GM19238 (cell line): Measurements from ENCODE around the gene GNAZ.
"Not testable (repeated sequence)": the region's sequence is repeated elsewhere in the genome, so short reads cannot be mapped to it uniquely, and the experiment has no call there.

Experiments
- DNase-seq: peaks from one replicate; pipeline ENCODE4 v3.0.0; 2011; ENCODE audit warnings: low spot score; ENCODE audit not compliant: insufficient read length

The GNAZ gene

DNA sequence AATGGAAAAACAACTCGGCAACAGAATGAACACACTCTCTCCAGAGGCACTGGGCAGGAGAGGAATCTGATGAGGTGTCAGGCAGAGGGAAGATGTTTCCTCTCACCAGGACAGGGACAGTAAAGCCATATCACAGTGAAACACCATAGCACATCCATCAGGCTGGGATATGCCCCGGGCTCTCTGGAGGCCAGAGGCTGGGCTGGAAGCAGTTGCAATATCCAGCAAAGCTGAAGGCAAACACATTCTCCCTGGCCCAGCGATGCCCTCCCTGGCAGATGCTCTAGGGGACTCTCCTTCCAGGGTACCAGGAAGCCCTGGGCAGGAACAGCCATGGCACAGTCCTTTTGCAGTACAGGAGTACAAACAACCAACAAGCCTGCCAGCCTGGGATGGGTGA is 60.4 kb downstream of the GNAZ start:
- no peak for DNase-seq

DNA sequence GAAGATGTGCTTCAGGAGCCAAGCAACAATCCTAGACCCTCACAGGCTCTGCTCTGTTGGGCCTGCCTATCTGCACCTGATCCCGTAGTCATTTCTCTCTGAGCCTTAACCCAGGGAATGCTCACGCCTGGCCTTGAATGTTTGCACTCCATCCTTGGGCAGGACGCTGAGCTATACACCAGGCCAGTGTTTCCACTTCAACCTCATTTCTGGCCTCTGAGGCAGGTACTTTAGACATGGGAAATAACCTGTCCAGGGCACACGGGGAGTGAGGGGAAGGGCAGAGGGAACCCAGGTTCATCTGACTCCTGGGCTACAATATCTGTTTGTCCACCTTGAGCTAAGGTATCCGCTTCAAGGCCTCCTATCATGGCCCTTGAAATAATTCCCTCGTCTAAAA is 61.6 kb downstream of the GNAZ start:
- no peak for DNase-seq

DNA sequence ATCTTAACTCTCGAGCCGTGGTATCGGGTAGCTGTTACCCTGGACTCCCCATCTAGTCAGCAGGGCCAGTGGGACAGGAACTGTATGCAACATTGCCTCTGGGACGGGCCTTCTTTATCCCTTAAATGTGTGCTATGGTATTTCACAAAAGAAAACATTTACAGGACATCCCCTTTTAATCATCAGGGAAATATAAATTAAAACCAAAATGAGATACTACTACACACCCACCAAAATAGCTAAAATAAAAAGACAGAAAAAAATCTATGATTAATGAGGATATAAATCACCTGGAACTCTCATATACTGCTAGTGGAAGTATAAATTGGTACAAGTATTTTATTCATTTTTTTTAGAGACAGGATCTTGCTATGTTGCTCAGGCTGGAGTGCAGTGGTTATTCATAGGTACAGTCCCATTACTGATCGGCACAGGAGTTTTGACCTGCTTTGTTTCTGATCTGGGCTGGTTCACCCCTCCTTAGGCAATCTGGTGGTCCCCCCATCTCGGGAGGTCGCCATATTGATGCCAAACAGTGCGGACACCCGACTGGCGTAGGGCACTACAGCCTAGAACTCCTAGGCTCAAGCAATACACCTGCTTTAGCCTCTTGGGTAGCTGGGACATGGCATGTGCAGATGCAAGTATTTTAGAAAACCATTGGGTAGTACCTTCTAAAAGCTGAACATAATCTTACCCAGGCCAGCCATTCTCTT is 62.2 kb downstream of the GNAZ start:
- no peak for DNase-seq

DNA sequence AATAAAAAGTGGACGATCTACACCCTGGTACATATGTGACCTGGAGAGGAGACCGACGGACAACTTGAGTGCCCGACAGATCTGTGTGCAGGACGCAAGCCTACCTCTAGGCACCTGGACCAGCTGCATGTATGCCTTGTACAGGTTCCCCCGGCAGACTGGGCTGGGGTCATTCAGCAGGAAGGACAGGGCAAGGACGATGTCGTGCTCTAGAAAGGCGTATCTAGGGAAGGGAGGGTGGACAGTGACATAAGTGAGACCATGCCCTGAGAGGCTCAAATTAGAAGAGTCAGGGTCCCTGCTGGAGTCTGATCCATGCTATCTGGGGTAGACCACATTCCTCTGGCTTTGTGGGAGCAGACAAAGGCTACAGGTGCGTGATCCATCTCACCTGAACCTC is 63.6 kb downstream of the GNAZ start:
- DNase-seq, result no peak

DNA sequence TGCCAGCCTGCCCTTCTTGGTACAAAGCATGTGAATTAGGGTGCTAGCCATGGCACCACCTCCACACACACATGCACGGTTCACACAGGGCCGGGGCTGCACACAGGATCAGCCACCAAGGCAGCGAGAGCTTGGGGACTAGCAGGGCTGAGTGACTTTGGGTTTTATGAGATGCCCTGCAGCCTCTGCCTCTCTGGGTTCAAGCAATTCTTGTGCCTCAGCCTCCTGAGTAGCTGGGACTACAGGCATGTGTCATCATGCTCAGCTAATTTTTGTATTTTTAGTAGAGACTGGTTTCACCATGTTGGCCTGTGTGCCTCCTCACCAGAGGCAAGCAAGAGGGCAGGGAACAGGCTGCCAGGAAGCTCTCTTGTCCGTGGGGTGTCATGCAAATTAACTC is 66.7 kb downstream of the GNAZ start:
- not testable (repeated sequence) for DNase-seq

DNA sequence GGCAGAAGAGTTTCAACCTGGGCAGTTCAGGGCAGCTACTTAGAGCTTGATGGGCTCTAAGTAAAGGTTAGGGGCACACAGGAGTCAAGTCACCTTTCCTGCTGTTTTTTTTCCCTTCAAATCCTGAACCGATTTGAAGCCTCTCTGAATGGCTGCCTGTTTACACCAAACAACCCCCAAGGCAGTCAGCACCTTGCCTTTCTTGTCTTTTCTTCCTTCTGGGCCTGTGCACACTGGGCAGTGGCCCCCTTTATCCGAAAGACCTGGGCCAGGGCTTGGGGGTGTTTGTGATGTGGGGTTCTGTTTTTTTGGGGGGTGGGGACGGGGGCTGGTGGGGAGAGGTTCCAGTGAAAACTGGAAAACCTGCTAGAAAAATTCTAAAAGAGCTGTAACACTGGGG is 67.1 kb downstream of the GNAZ start:
- DNase-seq, result no peak

DNA sequence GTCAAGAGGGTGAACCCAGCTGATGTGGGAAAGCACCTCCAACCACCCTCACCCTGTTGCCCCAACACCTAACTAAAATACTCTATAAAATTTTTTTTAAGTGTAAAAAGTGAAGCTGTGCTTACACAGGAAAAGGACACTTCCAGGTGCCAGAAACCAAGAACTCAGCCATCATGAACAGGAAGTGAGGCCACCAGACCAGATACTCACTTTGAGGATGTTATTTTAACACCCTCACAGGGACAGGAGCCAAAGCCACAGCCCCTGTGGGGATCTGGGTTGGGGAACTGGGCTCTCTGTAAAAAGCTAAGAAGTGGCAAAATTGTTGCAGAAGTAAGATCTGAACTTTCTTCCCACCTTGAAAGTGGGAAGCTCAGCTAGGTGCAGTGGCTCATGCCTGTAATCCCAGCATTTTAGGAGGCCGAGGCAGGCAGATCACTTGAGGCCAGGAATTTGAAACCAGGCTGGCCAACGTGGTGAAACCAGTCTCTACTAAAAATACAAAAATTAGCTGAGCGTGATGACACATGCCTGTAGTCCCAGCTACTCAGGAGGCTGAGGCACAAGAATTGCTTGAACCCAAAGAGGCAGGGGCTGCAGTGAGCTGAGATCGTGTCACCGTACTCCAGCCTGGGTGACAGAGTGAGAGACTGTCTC is 67.7 kb downstream of the GNAZ start:
- DNase-seq, result peak; percentile 57

DNA sequence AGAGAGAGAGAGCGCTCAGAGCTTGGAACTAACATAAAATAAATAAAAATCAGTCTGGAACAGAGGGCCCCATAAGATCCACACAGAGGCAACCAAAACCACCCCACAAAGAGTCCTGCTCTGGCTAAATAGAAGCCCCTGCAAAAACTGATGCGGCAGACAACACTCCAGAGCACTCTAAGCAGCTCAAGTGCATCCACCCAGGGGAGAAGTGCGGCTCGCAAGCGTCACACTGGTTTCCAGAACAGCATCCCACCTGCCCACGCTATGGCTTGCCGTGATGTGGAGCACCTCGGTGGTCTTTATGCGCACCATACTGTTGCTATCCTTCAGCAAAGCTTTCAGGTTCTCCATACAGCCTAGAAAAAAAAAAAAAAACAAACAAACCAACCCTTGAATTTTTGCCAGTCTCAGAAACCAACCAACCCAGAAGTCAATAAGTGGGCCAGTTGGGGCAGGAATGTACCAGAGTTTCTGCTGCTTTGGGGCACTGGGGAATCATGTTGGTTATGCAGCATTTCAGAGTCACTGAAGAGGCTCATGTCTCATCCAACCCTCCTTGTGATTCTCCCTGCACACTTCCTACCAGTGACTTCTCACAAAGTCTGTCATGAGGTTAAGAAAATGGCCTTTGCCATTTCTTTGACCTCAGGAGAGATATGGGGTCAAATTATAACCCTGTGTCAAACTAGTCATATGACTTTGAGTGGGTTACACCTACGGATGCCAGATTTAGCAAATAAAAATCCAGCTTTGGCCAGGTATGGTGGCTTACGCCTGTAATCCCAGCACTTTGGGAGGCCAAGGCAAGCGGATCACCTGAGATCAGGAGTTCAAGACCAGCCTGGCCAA is 68.5 kb downstream of the GNAZ start:
- no peak for DNase-seq

DNA sequence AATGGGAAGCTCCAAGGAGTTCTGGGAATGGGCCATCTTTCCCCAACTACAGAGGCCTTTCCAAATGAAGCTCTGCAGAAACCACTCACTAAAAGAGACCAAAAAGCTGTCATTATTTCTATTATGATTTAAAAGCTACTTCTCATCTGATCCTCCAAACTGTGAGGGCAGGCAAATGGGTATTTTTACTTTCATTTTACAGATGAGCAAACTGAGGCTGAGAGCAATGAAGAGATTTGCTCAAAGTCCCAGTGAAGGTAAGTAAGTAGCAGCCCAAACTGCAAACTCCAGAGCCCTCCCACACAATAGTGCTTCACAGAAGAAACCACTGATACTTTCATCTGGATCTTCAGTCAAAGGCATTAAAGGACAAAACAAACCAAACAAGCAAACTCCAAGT is 70.1 kb downstream of the GNAZ start:
- DNase-seq, result no peak

DNA sequence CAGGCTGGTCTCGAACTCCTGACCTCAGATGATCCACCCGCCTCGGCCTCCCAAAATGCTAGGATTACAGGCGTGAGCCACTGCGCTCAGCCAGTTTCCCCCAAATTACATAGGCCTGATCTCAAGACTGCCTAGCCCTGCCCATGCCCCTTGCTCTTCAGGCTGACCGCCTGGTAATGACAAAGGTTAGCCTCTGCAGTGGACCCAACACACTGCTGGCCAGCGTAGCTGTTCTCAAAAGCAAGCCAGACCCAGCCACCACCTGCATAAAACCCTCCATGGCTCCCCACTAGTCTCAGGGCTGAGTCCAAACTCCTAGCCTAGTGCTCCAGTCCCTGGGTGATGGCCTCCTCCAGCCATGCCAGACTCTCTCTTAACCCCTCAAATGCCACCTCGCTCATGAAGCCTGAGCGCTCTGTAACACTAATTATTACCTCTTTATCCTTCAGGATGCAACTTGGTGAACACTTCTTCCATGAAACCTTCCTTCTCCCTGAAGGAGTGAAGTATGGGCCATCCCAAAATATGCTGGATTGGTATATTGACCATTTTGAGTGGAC is 72.3 kb downstream of the GNAZ start:
- no peak for DNase-seq

DNA sequence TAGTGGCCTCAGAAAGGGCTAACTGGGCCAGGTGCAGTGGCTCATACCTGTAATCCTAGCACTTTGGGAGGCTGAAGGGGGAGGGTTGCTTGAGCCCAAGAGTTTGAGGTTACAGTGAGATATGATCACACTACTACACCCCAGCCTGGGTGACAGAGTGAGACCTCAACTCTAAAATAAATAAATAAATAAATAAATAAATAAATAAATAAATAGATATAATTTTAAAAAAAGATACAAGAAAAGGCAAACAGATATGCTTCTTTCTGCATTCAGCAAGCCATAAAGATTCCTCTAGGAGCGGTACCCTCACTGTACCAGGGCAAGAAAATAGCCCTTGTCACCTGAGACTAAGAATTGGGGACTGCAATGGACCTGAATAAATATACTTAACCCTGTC is 72.8 kb downstream of the GNAZ start:
- no peak for DNase-seq

DNA sequence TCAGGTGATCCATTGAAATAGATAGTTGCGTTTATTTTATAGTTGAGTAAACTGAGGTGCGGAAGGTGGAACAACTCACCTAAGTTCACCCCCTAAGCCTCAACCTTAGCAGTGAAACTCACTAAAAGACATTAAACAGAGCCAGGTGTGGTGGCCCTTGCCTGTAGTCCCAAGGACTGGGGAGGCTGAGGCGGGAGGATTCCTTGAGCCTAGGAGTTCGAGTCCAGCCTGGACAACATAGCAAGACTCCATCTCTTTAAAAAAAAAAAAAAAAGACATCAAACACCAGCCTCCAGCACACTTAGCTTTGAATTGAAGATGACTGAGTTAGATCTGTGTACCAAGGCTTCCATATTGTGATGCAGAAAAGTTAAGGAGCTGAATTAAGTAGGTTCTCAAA is 74.1 kb downstream of the GNAZ start:
- no peak for DNase-seq

DNA sequence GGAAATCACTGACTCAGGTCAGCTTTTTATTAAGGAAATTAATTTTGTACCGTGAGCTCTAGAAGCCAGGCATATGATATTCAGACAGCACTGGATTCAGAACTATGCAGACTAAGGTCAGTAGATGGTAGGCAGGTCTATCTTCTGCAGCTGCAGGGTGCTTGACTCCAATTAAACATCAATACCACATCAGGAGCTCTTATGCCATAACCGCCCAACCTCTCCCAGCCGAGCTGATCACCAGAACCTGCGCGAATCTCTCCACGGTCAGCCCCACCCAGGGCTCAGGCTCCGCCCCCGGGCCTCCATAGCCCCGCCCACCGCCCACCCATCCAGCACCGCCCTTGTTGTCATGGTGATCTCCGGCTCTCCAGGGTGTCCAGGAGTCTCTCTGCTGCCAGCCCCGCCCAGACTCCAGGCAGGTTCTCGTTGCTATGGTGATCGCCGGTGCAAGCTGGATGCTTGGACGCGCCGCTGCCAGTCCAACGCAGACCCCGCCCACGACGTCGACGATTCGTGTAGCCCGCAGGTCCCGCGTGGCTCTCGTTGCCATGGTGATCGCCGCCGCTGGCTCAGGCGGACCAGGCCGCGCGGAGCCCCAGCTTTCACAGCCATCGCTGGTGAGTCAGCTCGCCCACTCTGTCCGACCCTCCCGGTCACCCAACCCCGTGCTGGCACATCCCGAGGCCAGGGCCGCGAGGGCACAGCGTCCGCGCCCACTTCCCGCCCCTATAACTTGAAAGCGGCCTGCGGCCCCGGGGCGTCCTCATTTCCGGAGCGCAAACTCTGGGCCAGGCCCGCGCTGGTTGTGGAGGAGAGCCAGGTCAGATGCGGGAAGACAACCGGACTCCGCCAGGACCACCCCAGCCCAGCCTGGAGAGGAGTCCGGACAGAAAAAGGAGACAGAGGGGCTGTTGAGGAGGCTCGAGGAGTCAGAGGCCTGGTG is 74.9 kb downstream of the GNAZ start, which contains the start of gene RAB36:
Gene RAB36, plus strand, starts transcription at position 546 of the 946 bp plus-strand sequence. CDS start 1,140 bp downstream, outside the sequence.
- DNase-seq, result peak; percentile 75

DNA sequence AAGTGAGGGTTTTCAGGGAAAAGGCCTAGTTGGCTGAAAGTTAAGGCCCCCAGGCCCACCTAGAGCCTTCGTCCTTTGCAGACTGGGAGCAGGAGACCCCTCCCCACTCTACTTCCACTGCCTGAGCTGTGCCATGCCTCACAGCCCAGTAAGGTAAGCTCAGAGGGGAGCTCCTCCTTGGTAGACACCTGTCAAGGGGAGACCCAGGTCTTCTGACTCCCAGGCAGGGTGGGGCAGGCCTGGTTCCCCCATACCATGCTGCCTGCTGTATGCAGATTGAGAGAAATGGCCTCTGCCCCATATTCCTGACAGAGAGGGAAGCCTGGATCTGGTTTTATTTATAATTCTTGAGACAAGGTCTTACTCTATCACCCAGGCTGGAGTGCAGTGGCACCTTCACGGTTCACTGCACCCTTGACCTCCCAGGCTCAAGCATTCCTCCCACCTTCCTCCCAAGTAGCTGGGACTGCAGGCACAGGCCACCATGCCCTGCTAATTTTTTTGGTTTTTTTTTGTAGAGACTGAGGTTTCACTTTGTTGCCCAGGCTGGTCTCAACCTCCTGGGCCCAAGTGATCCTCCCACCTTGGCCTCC is 75.7 kb downstream of the GNAZ start:
- DNase-seq, result no peak

DNA sequence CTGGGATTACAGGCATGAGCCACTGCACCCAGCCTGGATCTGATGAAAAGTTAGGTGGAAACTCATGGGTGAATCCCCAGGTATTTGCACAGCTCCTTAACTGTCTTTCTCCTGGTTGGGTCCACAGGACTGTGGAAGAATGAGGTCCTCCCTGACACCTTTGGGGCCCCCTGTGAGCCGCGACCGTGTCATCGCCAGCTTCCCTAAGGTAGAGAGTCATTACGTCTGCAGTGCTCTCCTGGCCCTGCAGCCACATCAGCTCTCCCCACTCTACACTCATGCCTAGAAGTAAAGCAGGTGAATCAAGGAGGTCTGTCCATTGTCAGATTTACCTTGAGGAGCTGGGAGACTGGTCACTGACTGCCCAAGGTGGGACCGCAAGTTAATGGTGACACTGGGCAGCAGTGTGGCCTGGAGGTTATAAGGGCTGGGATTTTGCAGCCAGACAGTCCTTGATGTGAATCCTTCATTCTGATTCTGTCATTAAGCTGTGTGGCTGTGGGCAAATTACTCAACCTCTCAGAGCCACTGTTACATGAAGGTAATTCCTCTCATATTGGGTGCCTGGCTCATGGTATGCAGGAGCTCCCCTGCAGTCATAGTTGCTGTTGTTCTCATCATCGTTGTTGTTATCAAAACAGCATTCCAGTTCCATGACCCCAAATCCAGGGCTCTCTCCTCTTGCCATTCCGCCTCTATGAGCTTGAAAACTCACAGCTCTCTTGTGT is 76.3 kb downstream of the GNAZ start:
- no peak for DNase-seq

DNA sequence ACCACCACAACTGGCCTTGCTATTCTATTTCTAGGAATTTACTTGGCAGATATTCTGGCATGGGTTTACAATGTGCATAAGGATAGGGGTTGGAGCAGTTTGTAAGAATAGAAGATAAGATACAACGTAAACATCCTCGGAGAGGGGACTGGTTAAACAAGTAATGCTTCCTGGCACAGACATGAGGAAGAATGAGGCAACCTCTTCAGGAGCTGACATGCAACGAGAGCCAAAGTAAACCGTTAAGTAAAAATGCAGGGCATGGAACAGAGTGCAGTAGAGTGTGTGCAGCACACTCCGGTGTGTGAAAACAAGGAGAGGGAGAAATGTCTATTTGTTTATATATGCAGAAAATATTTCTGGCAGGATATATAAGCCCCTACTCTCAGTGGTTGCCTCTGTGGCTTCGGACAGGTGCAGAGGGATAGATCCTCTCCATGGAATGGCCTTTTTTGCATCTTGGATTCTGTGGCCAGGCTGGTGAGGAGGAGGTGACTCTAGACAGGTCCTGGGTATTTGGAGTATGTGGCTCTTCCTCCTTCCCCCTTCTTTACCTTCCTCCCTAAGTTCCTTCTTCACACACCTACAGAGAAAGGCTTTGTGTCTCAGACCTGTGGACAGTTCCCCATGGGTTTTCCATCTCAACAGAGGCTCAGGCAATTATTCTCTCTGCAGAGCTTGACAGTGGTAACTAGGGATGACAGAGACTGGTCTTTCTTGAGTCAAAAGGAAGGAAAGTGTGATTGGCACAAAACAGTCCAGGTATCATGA is 77.5 kb downstream of the GNAZ start:
- DNase-seq, result no peak

DNA sequence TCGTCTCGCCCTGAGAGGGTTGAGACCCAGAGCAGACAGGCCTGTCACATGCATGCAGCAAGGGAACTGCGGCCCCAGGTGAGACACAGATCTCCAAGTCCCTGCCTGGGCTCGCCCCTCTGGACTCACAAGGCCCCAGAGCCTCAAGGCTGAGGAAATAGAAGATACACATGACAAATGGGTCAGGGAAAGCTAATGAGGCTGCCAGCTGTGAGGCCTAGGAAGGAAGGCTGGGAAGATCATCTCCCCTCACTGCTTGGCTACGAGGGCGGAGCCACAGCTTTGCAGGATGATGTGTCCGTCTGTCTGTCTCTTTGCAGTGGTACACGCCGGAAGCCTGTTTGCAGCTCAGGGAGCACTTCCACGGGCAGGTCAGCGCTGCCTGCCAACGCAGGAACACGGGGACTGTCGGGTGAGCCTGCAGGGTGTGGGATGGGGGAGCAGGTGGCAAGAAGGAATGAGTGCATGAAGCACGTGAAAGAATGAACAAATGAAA is 79.5 kb downstream of the GNAZ start:
- no peak for DNase-seq

DNA sequence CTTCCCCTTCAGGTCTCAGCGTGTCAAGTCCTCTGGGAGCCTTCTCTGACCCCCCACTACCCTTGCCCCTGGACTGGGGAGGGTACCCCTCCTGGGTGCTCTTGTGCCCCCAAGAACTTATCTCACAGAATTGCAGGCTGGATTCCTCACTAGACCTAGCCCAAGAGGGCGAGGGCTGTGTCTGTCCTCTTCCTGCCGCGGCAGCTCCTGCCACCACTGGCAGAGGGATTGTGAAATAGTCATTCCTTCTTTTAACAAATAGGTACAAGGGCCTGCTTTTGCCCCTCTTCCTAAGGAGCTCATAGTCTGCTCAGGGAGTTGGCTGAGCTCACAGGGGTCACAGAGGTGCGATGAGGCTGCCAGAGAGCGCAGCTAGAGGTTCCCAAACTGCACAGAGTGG is 80.4 kb downstream of the GNAZ start:
- DNase-seq, result no peak

DNA sequence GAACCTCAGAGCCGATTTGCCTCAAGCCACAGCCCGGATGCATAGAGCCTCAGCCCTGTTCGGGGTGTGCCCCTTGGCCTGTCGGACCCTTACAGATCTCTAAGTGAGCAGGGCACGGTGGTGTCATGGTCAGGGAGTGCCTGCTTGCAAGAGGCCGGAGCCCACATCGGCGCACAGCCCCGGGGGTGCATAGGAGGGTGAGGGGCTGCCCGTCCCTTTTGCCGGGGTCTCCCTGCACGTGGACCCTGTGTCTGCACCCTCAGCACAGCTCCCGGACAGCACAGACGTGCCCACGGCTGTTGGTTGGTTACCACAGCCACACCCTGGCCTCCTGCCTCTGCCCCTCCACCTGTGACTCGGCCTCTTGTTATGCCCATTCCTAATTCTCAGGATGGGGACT is 81.5 kb downstream of the GNAZ start:
- DNase-seq, result no peak
